NCI-H2196 (cell line): Measurements from ENCODE around the gene MTHFS.
A peak's percentile ranks its signal among the peaks of the same experiment; 100 is the strongest.

ENCODE experiments used
- DNase-seq: peaks from one replicate; lab custom pipeline; 2025; ENCODE audit not compliant: unreplicated experiment; lab: John Stamatoyannopoulos, UW

Gene MTHFS

DNA sequence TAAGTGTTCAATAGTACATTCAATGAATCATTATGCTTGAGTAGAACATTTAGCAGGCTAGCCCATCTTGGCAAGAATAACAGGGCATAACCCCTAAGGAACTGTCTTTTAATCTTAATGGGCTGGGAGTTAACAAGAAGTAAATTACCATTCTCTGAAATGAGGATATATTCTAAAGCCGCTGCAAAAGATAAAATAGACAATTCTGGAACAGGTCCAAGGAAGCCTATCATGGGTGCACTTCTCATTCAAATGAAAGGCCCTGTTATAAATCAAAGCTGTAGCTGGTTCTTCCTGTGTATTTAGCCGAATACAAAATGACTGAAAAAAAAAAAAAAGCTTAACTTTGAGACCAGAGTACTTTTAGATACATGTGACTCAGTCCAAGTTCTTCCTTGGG, 15.6 kb downstream of the MTHFS start:
- no peak for DNase-seq

DNA sequence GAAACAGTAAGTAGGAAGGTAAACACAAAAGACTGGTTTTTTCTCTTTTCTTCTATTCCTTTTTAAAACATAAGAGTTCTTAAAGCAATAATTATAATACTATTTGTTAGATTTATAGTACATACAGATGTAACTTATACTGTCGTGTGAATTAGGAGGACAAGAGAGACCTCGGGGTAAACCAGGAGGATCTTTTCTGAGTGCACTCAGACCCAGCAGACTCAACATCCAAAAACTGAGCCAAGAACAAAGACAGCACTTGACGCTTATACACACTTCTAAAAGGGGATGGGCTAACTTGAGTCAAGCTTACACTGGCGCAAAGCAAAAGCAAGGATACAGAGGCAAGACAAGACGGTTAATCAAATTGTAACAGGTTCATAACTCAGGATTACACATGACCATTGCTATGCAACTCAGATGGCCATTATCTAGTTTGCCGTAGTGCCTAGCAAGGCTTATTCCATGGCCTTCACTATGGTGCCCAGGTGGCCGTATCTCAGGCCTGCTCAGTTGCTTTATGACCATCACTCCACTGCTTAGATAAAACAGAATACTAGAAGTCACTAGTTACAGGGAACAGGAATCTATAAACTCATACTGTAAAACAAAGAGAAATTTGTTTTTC, 18.6 kb downstream of the MTHFS start:
- DNase-seq: no peak

DNA sequence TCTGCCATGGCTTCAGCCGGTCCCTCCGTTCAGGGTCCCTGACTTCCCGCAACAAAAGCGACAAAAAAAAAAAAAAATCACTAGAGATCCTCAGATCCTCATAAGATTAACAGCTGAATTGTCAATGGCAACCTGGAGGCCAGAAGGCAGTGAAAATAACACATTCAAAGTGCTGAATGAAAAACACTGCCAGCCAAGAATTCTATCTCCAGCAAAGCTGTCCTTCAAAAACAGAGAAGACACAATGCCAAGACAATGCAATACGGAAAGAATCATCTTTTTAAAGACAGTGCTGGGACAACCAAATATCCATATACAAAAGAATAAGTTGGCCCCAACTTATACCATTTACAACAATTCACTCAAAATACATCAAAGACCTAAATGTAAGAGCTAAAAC, 21.6 kb downstream of the MTHFS start:
- no peak for DNase-seq

GRCh38 chr15:79874242-79874641, 22.6 kb downstream of the MTHFS start:
- no peak for DNase-seq

GRCh38 chr15:79872358-79873017, 24.3 kb downstream of the MTHFS start:
- no peak for DNase-seq

DNA sequence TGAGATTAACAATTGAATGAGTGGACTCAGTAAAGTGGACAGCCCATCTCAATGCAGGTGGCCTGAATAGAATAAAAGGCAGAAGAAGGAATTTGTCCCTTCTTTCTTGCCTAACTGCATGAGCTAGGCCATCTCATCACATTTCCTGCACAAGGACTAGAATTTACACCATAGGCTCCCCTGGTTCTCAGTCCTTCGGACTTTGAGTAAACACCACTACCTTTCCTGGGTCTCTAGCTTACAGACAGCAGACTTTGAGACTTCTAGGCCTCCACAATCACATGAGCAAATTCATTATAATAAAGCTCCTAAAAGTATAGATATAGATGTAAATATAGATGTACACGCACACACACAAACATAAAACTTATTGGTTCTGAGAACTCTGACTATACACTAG, 28.3 kb downstream of the MTHFS start:
- no peak for DNase-seq

DNA sequence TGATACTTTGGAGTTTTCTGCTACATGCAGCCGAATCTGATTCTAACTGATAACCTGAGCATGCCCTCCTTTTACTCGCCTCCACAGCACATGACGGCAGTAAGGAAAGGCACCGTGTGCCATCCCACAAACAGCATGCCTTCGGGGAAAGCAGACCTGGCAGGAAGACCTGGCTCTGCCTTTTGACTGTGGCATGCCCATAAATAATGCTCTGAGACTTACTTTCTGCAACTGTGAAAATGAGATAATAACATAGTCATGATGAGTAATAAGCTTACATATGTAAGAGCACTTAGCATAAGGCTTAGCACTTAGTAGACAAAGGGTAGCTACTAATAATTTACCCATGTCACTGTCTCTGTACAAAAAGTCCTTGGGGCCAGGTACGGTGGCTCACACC, 32.9 kb downstream of the MTHFS start:
- no peak for DNase-seq

DNA sequence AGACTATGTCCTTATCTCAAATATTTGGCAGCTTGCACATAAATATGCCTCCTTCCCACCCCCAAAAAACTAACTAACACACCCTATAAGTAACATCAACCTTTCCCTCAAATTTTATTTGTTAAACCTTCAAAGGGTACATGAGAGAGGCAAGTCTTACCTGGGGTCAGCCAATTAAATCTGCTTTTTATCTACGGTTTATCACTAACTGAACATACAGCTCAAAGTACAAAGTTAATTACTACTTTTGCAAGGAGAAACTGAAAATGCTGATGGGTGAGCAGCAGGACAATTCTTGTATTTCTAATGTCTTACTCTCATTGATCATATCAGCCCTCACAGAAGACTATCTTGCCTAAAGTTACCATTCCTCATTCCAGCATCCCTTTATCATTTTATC, 34.6 kb downstream of the MTHFS start:
- DNase-seq: no peak

DNA sequence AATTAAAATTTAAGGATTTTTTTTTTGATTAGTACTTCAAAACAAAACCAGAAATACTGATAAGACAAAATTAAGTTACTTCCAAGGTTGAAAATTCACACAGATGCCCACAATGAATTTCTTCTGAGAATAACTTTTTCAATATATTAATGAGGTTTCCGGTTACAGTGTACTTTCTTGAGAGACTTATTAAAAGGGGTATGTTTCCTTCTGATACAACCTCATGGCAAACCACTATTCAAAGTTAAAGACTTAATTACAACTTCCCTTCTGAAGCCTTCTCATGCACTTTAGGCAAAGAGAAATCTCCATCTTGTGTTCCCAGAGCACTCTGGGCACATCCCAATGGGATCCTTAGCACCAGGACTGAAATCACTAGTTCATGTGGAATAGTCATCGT, 36.2 kb downstream of the MTHFS start:
- DNase-seq: no peak

DNA sequence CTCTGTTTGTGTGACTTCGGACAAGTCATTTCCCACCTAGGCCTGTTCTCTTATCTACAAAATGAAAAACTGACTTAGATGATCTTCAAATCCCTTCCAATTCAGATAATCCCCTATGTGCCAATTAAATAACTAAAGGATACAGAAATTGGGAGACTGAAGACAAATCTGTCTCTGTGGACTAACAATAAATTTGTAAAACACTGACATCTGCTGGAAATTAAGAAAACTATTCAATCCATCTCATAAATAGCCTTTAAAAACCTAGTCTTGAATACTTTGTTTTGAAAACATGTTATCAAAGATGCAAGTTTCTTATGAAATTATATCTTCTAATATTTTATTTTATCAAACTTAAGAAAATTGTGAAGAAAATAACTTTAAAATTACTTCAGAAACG, 38.3 kb downstream of the MTHFS start:
- DNase-seq: no peak

- DNase-seq: peak; percentile 39
These were observed 43.1 kb downstream of the MTHFS start for GRCh38 chr15:79853492-79854328.

GRCh38 chr15:79849789-79850188, 47.0 kb downstream of the MTHFS start:
- peak; percentile 1 for DNase-seq

DNA sequence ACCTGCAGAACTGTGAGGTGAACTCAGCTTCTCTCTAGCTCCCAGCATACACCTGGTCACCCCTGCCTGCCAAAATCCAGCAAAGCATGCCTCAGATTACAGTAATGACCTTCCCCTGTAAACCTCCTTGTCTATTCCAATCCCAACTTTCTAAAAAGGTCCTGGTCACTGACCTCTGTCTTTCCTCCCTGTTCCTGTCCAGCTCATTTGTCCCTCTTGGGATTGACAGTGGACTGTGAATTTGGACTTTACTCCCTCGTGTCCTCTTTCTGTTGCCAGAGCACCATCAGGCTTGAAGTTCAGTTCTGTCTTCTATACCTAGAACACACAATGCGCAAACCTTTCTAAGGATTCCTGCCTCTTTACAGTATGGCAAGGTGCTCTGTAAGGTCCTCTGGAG, 50.3 kb downstream of the MTHFS start:
- DNase-seq: no peak

GRCh38 chr15:79844221-79844620, 52.6 kb downstream of the MTHFS start:
- DNase-seq: no peak

- no peak for DNase-seq
These were observed 59.0 kb downstream of the MTHFS start for GRCh38 chr15:79837846-79838245.

DNA sequence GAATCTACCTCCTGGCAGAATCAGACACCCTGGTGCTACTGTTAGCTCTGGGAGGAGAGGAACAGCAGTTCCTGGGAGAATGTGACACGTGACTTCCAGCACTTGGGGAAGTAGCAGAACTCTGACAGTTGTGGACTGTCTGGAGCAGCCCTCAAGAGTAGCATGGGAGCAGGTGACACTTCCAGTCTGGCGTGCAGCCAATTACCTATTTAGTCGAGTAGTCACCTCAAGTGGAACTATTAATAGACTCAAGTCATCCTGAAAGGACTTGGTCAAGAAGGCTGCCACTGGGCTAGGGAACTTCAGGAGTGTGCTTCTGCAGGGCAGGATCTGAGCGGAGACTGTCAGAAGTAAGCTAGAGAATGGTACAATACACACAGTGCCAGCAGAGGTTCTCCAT, 62.3 kb downstream of the MTHFS start:
- peak; percentile 28 for DNase-seq

- DNase-seq: no peak
These were observed 64.3 kb downstream of the MTHFS start for GRCh38 chr15:79832367-79833120.

DNA sequence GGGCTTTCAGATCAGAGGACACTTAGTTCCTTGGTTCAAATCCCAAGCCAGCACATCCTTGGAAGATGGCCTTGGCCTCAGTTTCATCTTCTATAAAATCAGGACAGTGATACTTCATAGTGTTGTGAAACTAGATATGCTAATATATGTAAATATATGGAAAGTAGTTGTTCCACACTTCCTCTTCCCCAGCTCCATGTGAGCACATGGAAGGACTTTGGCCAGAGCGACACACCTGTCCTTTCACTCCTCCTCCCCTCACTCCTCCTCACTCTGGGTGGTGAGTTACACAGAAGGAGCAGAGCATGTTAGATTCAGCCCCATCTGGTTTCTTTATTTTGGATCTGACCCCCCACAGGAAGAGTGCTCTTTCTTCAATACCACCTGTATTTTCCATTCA, 65.2 kb downstream of the MTHFS start:
- DNase-seq: no peak

DNA sequence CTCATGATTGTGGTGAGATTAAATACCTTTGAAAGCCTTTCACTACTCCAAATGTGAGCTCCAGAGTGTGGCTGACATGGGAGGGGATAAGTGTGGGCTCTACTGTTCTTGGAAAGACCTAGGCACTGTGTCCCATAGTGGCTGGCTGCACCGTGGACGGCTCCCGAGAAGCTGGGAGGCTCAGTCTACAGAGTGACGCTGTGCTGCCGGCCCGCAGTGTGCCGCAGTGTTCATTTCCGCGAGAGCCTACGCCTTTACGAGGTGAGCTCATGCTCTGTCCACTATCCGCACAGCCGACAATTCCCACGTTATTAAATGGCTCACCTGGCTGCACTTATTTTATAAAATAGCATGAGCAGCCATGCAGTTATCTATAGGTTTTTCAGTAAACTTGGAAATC, 66.9 kb downstream of the MTHFS start:
- DNase-seq: no peak

GRCh38 chr15:79828447-79828846, 68.4 kb downstream of the MTHFS start:
- no peak for DNase-seq

- no peak for DNase-seq
These were observed 70.0 kb downstream of the MTHFS start for GRCh38 chr15:79826800-79827199.
